GOT3 (cell line): ENCODE data around the gene CADM2.

Experiments used
- DNase-seq: peaks from one replicate; lab custom pipeline; 2025; ENCODE audit warnings: mixed read lengths; lab: John Stamatoyannopoulos, UW

CADM2 gene

GRCh38 chr3:85189731-85190130, 230.9 kb downstream of the CADM2 start:
- no peak for DNase-seq

DNA sequence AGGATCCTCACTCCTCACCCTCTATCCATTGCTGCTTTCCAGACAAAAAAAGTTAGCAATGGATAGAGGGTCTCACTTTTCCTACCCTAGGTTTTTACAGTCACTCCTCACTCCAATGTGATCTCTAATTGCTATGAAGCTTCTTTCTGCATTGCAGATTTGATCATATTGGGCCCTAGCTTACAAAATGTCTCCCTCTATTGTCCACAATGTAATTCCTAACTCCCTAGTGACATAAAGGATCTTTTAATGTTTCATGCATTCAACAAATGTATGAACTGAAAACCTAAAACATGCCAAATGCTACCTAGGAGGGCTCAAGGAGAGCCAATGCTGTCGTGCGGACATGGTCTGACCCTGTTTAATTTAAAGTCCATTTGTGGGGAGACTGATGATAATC, 234.8 kb downstream of the CADM2 start:
- no peak for DNase-seq

DNA sequence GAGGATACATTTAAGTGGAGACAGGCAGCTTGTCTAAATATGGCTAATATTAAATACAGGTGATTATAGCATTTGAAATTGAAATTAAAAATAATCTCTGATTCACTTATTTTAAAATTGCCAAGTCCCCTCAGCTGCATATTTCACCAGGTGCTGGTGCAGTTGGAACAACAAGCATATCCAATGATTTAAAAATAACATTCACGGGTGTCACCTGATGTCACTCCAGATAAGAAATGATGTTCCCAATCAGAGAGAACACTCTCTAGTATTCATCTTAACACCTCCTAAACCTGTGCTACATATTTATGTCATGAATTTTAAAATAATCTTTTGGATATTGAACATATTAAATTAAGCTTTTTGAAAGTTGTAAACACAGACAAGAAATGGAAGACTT, 249.9 kb downstream of the CADM2 start:
- no peak for DNase-seq

DNA sequence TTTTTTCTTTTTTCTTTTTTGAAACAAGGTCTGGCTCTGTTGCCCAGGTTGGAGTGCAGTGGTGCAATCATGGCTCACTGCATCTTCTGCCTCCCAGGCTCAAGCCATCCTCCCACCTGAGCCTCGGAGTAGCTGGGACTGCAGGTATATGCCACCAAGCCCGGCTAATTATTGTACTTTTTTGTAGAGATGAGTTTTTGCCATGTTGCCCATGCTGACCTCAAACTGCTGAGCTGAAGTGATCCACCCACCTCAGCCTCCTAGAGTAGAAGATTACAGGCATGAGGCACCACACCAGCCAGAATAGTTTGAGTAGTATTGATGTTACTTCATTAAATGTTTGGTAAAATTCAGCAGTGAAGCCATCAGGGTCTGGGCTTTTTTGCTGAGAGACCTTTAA, 251.8 kb downstream of the CADM2 start:
- no peak for DNase-seq

DNA sequence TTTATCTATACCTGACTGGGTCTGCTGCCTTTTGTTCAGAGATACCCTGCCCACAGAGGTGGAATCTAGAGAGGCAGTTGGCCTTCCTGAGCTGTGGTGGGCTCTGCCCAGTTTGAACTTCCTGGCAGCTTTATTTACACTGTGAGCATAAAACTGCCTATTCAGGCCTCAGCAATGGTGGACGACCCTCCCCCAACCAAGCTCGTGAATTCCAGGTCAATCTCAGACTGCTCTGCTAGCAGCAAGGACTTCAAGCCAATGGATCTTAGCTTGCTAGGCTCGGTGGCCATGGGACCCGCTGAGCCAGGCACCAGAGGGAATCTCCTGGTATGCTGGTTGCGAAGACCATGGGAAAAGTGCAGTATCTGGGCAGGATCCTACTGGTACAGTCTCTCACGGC, 270.2 kb downstream of the CADM2 start:
- no peak for DNase-seq

- DNase-seq = no peak
Measured at GRCh38 chr3:85244091-85244490, 285.3 kb downstream of the CADM2 start.

DNA sequence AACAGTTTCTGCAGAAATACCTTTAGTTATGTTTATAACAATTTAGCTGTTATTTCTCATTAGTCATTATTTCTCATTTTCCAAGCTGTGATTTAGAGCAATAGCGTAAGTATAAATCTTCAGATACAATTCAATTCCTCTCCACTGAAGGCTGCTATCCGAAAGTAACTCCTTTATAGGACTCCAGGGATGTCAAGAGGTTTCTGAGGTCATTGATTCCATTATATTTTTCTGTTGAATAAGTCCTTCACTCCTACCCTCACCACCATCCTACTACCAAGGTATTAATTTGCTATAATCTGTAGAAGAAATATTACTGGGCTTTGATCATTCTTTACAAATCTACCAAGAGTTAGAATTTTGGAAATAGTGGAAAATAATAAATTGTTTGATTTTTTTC, 285.7 kb downstream of the CADM2 start:
- no peak for DNase-seq

GRCh38 chr3:85251766-85252165, 293.0 kb downstream of the CADM2 start:
- DNase-seq = no peak

DNA sequence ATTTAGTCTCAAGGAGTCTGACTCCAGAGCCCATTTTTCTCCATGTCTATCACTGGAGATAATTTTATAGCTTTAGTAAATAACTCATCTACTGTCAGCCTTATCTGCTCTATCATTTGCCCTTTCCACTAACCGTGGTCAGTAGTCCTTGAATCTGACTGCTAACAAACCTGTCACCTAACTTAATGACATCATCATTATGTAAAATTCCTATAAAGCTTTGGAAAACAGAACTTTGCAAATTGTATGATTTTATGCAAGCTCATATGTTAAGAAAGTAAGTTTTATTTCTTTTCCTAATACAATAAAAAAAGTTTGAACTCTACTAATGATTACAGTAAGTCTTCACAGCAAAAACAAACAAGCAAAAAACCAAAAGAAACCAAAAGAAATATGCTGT, 293.9 kb downstream of the CADM2 start:
- no peak for DNase-seq

- DNase-seq = no peak
Measured at GRCh38 chr3:85254738-85255137, 295.9 kb downstream of the CADM2 start.

DNA sequence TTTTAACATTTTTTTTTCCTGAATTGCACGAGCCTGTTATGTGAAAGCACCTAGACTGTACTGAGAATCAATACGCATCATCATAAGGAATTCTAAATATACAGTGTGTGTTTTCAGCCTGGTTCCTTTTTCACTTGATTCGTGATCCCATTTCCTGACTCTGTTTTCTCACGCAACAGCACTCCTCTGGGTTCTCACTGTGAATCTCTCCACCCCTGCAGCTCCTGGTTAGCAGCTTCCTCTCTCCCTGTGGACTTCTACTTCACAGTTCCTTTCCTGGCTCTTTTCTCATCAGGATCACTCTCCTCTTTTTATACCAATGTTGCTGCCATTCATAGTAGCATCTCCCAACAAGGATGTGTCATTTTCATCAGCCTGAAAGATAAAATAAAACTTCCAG, 297.2 kb downstream of the CADM2 start:
- DNase-seq = no peak

DNA sequence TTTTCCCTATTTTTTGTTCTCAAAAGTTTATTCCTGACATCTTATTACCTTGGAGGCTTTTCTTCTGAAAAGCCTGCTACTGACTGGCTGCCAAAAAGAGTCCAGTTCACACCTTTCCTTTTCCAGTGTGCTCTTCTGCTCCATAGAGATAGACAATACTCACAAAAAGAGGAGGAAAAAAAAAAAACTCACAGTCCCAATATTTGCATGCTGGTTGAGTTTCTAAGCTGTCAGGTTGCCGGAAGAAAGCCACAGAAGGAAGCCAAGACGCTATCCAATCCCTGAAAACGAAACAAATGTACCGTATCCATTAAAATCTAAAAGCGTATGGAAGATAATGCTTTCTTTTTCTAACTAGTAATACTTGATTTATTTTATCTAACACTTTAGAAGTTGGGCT, 299.5 kb downstream of the CADM2 start:
- DNase-seq = no peak

DNA sequence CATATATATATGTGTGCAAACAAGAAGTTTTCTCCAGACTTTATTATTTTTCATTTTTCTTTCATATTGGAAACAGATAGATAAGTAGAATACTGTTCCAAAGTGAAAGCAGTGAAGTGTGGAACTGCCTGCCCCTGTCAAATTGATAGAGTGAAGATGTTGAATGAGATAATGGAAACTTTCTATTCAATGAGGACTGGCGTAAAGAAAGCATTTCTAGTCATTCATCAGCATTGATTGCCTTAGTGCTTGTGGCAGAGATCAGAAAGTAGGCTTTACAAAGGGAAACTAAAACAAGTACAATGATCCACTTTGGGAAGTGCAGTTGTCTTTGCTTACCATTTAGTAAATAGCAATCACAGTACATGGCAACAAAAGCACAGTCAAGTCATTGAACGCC, 300.0 kb downstream of the CADM2 start:
- DNase-seq = no peak

- DNase-seq = no peak
Measured at GRCh38 chr3:85259748-85260147, 301.0 kb downstream of the CADM2 start.

GRCh38 chr3:85264381-85264780, 305.6 kb downstream of the CADM2 start:
- DNase-seq = no peak

GRCh38 chr3:85270488-85270887, 311.7 kb downstream of the CADM2 start:
- DNase-seq = no peak

DNA sequence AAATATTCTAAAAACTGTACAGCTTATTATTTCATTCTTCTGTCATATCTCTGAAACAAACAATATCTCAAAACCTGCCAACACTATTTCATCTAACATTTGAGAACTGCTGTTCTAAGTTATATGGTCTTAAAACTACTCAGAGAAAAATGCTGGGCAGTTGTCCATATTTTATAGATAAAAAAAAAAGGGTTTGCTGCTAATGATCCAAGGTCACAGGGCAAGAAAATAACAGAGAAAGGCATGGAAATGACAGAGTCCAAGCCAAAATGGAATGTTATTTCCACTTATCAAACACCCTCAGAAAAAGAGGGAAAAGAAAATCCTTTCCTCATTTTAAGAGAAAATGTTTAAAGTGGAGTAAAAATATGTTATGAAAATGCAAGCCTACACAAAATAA, 313.1 kb downstream of the CADM2 start:
- DNase-seq = no peak

DNA sequence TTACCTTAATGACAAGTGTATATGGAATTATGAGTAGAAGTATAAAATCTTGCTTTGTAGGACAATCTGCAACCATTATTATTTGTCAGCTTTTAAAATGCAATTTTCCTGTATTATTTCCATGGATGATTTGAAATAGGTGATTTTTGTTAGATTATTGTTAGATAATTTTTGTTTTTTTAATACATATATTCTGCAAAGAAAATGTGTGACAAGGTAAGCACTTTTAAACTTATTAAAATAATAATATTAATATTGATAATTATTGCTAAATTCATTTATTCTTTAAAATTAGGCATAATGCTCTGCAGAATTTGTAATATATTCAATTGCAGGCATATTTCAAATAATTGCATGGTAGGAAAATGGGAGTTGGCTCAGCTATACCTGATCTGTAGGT, 329.5 kb downstream of the CADM2 start:
- no peak for DNase-seq

GRCh38 chr3:85297291-85297690, 338.5 kb downstream of the CADM2 start:
- DNase-seq = no peak

- DNase-seq = no peak
Measured at GRCh38 chr3:85298032-85298431, 339.2 kb downstream of the CADM2 start.

GRCh38 chr3:85303156-85303555, 344.4 kb downstream of the CADM2 start:
- DNase-seq = no peak

DNA sequence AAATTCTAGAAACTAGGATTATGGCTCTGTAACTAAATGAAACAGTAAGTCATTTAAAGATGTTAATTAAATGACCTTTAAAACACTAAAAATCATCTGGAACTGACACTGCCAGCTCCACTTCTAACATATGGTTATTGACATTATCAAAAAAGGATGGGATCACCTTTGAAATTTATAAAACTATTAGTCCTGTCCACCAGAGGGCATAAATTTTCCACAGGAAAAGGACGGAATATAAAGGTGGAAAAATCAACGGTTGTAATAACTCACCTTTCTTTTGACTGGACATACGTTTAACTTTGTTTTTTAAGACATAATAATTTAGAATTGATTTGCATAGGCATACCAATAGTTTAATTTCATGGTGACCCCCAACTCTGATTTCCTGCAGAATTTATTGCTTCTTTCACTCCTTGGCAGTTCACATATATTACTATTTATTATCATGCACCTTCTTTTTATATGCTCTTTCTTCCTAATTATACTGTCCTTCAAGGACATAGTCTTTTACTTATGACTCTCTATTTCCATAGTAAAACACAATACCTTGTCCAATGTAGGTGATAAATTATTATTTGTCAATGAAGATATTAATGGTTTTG, 345.7 kb downstream of the CADM2 start:
- DNase-seq = no peak

GRCh38 chr3:85312331-85312730, 353.5 kb downstream of the CADM2 start:
- no peak for DNase-seq

DNA sequence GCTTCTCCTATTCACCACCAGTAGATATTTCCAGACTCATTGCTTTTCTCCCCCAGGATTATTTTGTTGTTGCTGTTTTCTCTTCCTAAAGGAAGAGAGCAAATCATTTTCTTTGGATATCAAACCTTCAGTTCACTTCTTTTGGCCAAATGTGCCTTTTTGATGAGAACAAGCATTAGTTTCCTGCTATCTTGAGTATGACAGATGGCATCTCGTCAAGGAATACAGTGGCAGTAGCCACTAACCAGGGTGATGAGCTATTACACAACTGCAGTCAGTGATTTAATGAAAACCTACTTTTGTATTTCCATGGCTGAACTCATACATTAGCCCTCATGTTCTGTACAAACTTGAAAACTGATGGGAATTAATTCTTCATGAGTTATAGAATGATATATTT, 354.6 kb downstream of the CADM2 start:
- no peak for DNase-seq

- no peak for DNase-seq
Measured at GRCh38 chr3:85316252-85316651, 357.5 kb downstream of the CADM2 start.
